HG03045 (cell line): ENCODE measurements around the gene MAS1L.

Source experiments
- ATAC-seq: cut with Tn5 transposase; IDR thresholded peaks from one replicate; pipeline ENCODE4 v1.9.1; 2021; ENCODE audit warnings: mild to moderate bottlenecking, moderate library complexity; ENCODE audit not compliant: unreplicated experiment

The MAS1L gene, protein sequence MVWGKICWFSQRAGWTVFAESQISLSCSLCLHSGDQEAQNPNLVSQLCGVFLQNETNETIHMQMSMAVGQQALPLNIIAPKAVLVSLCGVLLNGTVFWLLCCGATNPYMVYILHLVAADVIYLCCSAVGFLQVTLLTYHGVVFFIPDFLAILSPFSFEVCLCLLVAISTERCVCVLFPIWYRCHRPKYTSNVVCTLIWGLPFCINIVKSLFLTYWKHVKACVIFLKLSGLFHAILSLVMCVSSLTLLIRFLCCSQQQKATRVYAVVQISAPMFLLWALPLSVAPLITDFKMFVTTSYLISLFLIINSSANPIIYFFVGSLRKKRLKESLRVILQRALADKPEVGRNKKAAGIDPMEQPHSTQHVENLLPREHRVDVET

GRCh38 chr6:29487660-29488059 is at the start of gene MAS1L:
Gene MAS1L (minus strand): TSS chr6:29487956. CDS start chr6:29487902, 54 bp downstream.
- no peak for ATAC-seq

DNA sequence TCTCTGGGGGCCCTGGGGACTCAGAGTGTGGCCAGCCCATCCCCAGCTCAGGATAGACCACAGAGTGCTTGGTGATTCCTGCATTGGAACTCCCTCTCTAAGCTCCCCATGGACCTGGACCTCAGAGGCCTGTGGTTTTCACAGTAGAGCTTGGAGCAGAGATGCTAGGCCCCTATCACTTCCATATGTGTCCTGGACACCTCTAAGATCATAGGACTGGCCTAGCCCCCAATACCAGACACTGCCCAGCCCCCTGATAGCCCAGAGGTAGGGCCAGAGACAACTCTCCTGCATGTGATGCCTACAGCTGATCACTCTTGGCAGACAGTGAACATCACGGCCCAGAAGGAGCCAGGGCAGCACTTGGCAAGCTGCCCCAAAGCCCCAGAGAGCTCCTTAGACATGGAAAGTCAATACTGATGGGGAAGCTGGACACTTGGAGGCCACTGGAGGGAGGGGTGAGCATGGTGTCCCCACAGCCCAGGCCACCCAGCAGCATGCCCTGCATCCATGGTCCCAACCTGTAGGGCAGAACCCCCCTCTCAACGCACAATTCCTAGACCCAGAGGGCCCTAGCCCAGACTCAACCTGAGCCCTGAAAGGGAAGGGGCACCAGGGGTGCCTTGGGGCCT is 44.7 kb upstream of the MAS1L start:
- ATAC-seq, result no peak

GRCh38 chr6:29531668-29532067 is 43.9 kb upstream of the MAS1L start:
- no peak for ATAC-seq

DNA sequence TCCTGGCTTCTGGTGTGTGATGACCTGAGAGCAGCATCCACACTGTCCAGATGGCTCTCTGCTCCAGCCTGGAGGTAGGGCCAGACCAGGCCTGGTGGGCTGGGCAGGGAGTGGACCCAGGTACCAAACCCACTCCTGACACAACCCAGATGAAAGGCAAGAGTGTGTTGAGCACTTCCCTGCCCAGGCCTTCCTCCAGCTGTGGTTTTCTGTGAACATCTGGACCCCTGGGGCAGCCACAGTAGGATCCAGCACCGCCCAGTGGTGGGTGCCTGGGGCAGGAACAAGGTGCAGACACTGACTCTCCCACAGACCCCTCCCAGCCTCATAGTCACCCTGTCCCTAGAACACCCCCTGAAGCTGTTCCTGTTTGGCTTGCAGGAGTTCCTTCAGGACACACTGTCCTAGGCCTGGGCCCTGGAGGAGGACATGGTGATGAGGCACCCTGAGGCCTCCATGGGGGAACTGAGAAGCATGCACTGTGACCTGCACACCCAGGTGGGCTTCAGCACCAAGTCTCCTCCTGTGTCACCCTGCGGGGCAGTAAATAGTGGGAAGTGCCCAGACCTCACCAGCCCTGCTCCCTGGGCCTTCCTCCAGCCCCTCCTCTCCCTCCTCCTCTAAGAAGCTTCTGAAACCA is 43.0 kb upstream of the MAS1L start:
- ATAC-seq, result no peak

DNA sequence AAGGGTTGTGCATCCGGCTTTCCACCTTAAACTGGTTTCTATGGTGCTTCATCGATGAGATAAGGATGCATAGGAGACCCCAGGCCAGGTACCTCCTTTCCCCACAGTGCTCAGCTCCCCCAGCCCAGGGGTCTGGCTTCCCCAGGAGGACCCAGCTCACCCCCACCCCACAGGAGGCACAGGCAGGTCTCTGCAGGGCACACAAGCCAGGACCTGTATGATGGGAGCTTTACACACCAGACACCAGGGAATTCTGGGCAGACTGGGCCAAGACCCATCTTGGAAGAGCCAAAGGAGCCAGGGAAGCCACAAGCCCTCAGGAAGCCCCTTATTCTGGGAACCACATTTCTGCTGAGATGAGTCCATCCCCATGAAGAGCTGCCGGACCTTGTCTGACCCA is 42.2 kb upstream of the MAS1L start:
- no peak for ATAC-seq

DNA sequence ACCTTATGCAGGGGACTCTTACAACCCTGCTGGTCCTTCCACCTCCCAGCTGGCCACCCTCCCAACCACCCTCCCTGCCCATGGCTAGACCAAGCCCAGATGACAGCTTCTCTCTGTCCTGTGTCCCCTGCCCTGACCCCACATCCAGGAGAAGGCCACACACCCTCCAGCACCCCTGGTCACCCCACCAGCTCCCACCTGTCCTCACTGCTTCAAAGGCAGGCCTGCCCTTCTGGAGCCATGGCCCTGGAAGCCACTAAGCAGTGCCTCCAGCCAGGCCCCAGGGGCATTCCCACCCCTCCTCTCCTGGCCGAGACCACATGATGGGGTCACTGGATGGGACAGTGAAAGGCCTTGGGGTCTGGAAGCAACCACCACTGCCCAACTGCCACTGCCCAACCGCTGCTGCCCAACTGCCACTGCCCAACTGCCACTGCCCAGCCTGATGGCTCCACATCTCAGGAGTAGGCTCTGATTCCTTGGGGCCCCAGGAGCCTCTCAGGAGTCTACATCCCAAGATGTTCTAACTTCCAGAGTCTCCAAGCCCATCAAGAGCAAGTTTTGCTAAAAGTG is 41.3 kb upstream of the MAS1L start:
- no peak for ATAC-seq

GRCh38 chr6:29528300-29528931 is 40.7 kb upstream of the MAS1L start:
- no peak for ATAC-seq

DNA sequence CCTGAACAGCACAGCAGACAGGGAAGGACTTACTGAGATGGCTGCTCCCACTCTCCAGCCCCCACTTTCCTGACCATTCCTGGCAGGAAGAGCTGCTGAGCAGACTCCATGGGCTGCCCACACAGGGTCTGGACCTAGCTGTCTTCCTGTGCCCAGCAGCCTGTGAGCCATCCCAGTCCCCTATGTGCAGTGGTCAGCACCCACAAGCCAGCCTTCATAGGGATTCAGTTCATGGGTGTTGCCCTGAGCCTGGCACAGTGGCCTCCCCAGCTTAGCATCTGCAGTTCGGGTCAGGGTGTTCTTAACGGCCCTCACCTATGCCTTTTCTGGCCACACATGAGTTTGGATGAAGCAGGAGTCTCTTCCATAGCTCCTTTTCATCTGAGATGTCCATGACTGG is 39.8 kb upstream of the MAS1L start:
- ATAC-seq, result no peak

DNA sequence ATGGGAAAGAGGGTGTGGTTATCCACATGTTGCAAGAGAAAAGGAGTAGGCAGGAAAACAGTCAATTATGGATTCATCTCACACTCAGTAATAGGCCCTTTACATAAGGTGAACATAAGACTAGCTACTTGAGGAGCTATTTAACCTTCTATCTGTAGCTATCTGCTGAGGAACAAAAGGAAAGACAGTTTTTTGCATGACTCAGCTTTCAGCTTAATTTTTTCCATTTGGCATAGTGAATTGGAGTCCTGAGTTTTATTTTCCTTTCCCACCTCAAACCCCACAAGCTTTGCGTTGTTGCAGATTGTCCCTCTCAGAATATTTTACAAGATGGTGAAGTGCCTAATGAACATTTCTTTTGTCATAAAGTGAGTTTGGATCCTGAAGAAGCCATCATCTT is 39.4 kb upstream of the MAS1L start:
- no peak for ATAC-seq

GRCh38 chr6:29525311-29525639 is 37.5 kb upstream of the MAS1L start:
- ATAC-seq, result no peak

- ATAC-seq, result no peak
Measured at GRCh38 chr6:29524444-29525310, 36.9 kb upstream of the MAS1L start.

- ATAC-seq, result no peak
Measured at GRCh38 chr6:29524044-29524443, 36.3 kb upstream of the MAS1L start.

DNA sequence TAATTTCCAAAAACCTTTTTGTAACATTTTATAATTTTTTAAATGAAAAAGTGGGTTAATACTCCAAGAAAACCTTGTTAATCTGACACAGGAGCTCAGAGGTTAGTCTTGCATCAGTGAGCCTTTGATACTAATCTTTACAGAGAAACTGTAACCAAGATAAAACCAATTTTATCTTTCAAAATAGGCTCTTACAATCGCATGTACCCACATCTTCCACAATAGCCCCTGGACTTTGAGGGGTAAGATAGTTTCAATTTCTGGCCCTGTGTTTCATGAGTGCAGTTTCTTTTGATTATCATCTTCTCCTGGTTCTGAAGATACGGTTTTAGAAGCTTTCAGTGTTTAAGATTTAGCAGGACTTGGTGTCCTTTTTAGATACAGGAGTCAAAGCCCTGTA is 34.5 kb upstream of the MAS1L start:
- ATAC-seq, result no peak

GRCh38 chr6:29521006-29521680 is 33.4 kb upstream of the MAS1L start:
- no peak for ATAC-seq

- no peak for ATAC-seq
Measured at GRCh38 chr6:29520232-29520631, 32.5 kb upstream of the MAS1L start.

- ATAC-seq, result no peak
Measured at GRCh38 chr6:29519291-29520010, 31.7 kb upstream of the MAS1L start.

DNA sequence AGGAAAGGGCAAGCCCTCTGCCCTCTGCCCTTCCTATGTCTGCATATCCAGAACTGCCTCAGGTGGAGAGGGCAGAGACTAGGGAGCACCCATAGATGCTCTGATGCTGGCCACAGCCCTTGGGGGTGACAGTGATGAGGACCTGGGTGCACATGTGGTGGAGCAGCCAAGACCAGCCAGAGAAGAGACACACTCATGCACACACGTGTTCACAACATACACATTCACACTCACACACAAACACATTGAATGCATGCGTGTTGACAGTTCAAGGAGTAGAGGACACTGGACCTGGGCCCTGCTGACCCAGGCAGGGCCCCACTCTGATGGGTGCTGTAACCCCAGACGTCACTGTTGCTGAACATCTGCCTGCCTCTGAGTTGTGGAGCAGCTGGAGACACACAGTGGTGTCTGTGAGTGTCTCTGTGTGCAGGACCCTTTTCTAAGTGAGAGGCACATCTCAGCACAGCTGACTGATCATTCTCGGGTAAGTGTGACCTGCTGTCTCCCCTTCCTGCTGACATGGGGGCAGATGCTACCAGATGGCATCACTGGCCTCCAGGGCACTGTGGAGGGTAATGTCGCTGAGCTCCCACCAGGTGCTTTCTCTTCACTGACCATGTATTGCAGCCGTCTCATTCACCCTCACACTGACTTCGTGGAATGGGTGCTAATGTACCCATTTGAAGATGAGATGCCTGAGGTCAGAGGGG is 30.1 kb upstream of the MAS1L start:
- no peak for ATAC-seq

GRCh38 chr6:29517245-29517644 is 29.5 kb upstream of the MAS1L start:
- ATAC-seq, result no peak

- no peak for ATAC-seq
Measured at GRCh38 chr6:29516108-29516507, 28.4 kb upstream of the MAS1L start.
